GM19455 (cell line): ENCODE results near the gene ANK3.

Experiments used
- ATAC-seq: cut with Tn5 transposase; IDR thresholded peaks from one replicate; pipeline ENCODE4 v1.9.1; 2021; ENCODE audit not compliant: unreplicated experiment

The ANK3 gene

GRCh38 chr10:60389413-60390025 lies at the start of gene ANK3:
ANK3 (minus strand) TSS chr10:60389875; CDS start chr10:60389538, 337 bp downstream.
- ATAC-seq, result no peak

DNA sequence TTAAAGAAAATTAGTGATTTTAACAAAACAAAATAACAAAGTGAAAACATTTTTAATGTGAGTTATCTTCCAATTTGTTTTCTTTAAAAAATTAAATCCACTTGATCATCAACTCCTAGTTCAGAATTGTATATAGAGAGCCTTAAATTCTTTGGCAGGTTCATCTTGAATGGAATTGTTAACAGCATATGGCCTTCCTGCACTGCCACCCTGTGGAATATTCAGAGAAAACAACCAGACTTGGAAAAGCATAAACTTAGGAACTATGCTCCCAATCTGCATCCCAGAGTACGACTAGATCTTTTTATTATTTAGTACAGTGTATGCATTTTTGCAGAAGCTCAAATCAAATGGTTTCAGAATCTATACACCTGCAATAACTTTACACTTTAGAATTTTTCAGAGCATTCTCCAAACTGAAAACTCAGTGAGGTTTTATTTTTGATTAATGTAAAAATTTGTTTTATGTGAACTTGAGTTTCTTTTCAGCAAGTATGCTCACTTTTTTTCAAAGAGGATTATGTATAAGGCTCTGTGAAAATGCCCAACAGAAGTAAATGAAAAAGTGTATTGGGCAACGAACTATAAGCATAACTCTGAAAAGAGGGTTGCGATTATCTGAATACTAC lies 44.9 kb upstream of the ANK3 start:
- no peak for ATAC-seq

DNA sequence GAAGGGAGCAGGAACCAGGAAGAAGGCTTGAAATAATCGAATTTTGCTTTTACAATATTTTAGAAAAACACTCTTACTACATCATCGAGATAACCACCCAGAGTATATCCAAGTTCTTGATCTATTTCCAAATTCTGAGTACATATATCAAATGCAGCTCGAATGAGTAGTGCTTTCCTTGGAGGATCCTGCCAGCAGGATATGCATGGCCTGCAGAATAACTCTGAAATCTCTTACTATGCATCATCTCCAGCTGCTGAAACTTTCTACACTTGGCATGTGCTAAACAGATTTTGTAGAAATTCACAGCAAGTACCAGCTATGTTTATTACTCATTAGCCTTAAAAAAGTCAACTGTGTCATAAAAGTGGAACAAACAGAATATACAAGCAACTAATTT lies 44.0 kb upstream of the ANK3 start:
- ATAC-seq, result no peak

GRCh38 chr10:60430836-60431597 lies 41.3 kb upstream of the ANK3 start:
- ATAC-seq, result no peak

- ATAC-seq, result no peak
Measured at GRCh38 chr10:60430017-60430416, 40.3 kb upstream of the ANK3 start.

- no peak for ATAC-seq
Measured at GRCh38 chr10:60429084-60429849, 39.6 kb upstream of the ANK3 start.

- no peak for ATAC-seq
Measured at GRCh38 chr10:60428387-60428737, 38.7 kb upstream of the ANK3 start.

DNA sequence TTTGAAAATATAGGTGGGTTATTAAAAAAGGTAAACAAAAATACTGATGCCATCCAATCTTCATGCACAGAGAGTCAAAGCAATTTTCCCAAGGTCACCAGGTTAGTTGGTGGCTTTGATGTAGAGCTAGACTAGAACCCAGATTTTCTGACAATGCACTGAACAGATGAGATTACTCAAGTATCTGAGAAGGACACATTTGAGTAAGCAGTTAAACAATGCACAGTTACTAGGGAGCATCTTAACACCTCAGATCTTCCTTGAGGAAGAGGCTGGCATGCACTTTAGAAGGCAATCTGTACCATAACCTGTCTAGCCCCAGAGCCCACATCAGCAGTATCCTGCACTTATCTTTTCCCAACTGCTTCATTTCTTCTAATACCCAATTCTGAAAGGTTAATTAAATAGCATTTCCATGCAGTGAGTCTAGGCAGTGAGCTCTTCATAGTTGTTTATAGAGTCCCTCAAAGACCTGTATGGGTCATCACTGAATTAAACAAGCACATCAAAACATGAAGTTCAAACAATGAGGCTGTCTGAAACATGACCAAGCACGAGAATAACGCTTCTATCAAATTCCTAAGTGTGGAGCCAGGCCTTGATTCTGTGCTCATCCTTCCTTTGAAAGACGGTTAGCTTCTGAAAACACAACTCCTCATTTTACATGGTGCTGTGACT lies 38.2 kb upstream of the ANK3 start:
- ATAC-seq, result no peak

DNA sequence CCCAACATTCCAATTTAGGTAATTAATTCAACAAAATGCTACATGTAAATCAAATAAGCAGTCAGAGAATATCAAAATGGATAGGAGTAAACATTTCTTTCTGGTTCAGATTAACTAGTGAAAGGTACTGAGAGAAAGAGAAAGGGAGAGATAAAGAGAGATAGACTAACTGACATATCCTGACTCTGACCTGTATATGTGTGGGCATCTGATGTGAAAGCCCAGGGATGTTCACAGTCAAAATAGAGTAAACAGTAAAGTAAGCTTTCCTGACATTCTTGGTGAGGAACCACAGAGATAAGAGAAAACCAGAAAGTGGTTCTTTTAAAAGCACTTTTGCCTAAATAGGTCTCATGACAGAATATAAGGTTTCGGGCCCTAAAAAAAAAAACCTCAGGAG lies 37.5 kb upstream of the ANK3 start:
- no peak for ATAC-seq

DNA sequence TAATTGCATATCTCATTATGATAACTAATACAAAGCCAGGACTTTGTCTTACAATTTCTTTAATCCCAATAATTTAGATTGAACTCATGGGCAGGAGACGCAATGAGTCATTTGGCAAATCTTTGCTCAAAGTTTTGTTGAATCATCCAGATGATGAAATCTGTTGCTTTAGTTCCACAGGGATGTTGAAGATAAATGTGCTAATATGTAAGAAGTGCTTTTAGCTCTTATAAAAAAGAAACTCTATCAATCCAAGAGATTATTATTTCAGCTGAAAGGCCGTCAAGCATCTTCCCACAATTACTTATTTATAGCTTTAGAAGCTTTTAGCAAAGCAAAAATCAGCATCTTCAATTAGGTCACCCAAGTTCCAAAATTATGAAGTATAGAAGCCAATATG lies 36.8 kb upstream of the ANK3 start:
- no peak for ATAC-seq

- no peak for ATAC-seq
Measured at GRCh38 chr10:60425392-60426110, 35.9 kb upstream of the ANK3 start.

DNA sequence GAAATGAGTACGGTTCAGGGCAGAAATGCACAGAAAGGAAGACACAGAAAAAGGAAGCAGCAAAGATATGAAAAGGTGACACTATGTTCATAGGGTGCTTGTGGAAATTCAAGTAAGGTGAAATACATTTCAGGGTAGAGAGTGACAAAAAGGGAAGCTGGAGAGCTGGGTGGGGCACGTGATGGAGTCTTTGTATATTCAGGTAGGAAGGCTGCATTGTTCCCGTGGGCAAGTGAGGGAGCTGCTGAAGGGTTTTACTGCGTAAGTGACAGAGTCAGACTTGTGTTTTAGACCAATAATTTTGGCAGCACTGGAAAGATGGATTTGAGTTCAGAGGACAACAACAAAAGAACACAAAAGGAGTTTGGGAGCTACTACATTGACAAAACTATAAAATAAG lies 35.3 kb upstream of the ANK3 start:
- ATAC-seq, result no peak

- ATAC-seq, result no peak
Measured at GRCh38 chr10:60423920-60424319, 34.2 kb upstream of the ANK3 start.

GRCh38 chr10:60422809-60423208 lies 33.1 kb upstream of the ANK3 start:
- ATAC-seq, result no peak

DNA sequence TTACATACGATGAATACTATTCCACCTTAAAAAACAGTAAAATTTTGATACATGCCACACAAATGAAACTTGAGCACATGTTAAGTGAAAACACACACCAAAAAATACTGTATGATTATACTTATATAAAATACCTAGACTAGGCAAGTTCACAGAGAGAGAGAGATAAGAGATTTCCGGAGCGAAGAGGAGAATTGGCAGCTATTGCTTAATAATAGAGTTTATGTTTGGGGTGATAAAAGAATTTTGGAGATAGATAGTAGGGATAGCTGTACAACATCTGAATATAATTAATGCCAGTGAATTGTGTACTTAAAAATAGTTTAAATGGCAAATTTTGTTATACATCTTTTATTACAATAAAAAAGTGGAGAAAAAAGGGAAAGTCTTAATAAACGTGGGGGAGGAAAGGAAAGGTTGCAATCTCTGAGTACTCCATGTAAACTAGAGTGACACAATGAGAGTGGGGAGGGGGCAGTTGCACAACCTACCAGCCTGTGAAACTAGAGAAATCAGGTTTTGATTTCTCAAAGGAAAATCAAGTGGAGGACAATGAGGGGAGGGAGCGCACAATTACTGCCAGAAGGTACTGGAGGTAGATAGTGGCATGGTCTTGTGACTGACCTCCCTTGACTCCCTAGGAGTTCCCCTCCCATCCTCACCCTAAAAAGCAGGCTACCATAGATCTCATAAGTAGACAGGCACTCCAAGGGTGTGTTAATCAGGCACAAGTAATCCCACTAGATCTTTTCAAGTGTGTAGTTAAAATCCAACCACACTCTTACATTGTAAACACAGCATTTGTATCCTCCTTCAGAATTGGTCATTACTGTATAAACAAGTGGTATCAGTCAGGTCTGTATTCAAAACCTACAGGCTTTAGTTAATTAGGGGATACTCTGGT lies 31.6 kb upstream of the ANK3 start:
- no peak for ATAC-seq

GRCh38 chr10:60419249-60419648 lies 29.6 kb upstream of the ANK3 start:
- no peak for ATAC-seq

GRCh38 chr10:60417901-60418300 lies 28.2 kb upstream of the ANK3 start:
- no peak for ATAC-seq

GRCh38 chr10:60417024-60417423 lies 27.3 kb upstream of the ANK3 start:
- ATAC-seq, result no peak

GRCh38 chr10:60414877-60415585 lies 25.4 kb upstream of the ANK3 start:
- ATAC-seq, result no peak
